H1 (cell line): ENCODE measurements around the gene SRPX. TPM values are rescaled to one million over a fixed set of nuclear protein-coding genes. Genes with fewer than 3 reads are reported as not detected.

ENCODE experiments used
- CHD7 ChIP-seq: fragments of 300-600 bp; sonication (generic); IDR thresholded peaks from 2 replicates; pipeline ENCODE4 v1.7.1; 2012; ENCODE audit warnings: low read length, moderate library complexity, mild to moderate bottlenecking, inconsistent platforms; ENCODE audit not compliant: insufficient replicate concordance
- polyA plus RNA-seq, 7 experiments: library from polyadenylated mRNA; depleted of rRNA in 3 of 7; stranded (reverse) in 5 of 7; unstranded in 2 of 7; fragments of >200 nt in 5 of 7; fragments of 200-250 nt in 2 of 7; gene quantifications; 1 replicate in 5 of 7; 2 replicates in 1 of 7; 4 replicates in 1 of 7; pipeline versions ENCODE4 v1.2.1 to v1.2.3, GENCODE V29; 2011 to 2013; ENCODE audit warnings: missing spikeins in 2 of 7, mixed read lengths in 2 of 7
- total RNA-seq: library from RNA; stranded (reverse); fragmentation: NEBNext Ultra II Directional; extraction: Animal tissue kit (Norgen Biotek cat#: 25700); gene quantifications from 2 replicates; pipeline ENCODE4 v1.2.1, GENCODE V29; 2021

SRPX gene
- total and polyA plus RNA-seq, 2 of the 8 experiments (the other 6 are each of a cell fraction or from before 2014, with no cell fraction given) = 7.6 to 10.4 TPM

GRCh38 chrX:38163193-38163592 is 57.5 kb downstream of the SRPX start (continued):
- no peak for TF ChIP-seq CHD7
